HG03103 (cell line): ENCODE results near the gene CCNH.

Source experiments
- ATAC-seq: cut with Tn5 transposase; IDR thresholded peaks from one replicate; pipeline ENCODE4 v1.9.1; 2021; ENCODE audit warnings: low read depth; ENCODE audit not compliant: unreplicated experiment

Gene CCNH

DNA sequence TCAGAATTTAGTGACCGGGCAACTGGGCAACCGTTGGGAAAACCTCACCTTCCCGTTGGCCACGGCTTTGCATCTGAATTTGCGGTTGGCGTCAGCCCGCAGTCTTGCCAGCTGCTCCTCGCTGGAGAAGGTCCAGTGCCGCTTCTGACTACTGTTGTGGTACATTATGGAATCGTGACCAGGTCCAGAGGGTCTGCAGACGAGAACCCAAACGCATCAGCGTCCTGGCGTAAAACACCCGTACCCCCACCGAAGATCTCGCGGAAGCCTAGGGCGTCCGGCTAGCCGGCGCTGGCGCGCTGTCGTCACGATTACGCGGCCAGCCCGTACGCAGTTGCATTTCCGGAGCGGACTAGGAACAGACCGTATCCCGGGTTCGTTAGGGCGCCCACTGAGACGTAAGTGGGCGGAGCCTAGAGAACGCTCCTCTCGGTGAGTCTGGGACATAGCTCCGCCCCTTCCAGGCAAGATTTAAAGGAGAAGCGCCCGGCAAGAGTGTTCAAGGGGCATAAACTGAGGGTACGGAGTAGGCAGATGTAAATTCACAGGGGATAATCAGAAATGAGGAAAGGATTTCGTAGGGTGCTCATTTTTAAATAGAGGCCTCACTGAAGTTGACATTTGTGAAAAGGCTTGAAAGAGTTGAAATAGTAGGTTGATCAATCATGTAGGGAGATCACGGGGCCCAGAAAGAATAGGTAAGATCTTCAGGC is at the start of gene CCNH:
CCNH (minus strand) TSS at position 301 of the 713 bp plus-strand sequence; CDS start at position 165, 136 bp downstream.
- ATAC-seq: peak; percentile 99

DNA sequence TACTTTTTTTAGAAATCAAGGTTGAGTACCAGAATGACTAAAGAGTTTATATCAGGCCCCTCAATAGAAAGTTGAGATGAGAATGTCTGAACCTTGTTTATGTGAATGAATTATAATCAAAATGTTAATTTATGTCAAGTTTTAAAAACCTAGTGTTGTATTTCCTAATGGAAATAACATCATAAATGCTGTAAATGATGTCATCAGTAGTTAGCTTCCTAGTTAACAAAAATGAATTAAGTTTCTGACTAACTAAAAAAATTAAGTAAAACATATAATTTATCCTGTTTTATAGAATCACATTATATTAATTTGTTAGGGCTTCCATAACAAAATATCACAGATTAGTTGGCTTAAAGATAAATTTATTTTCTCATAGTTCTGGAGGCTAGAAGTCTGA is 45.0 kb upstream of the CCNH start:
- no peak for ATAC-seq

GRCh38 chr5:87453801-87454200 is 41.1 kb upstream of the CCNH start:
- no peak for ATAC-seq

DNA sequence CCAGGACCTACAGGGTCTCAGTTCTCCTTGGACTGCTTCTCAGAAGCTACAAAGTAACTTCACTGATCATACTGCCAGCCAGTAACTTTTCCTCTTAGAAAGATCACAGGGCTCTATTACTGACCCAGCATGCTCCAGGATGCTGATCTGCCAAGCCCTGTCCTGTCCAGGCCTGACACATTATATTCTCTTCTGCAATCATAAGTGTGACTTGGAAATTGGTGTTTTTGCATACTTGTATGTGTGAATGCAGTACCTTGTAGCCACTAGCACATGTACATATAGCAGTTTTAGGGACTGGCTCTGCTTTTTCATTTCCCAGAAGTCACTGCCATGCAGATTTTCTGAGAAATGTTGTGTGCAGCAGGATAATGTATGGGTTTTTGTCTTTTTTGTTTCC is 40.1 kb upstream of the CCNH start:
- ATAC-seq: no peak

DNA sequence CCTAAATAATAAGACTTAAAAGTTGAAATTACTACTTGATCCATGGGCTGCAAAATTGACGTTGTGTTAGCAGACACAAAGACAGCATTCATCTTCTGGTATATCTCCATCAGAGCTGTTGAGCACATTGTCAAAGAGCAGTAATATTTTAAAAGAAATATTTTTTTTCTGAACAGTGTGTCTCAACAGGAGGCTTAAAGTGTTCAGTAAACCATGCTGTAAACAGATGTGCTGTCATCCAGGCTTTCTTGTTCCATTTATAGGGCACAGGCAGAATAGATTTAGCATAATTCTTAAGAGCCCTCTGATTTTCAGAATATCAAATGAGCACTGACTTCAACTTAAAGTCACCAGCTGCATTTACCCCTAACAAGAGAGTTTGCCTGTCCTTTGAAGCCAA is 29.7 kb upstream of the CCNH start:
- no peak for ATAC-seq

DNA sequence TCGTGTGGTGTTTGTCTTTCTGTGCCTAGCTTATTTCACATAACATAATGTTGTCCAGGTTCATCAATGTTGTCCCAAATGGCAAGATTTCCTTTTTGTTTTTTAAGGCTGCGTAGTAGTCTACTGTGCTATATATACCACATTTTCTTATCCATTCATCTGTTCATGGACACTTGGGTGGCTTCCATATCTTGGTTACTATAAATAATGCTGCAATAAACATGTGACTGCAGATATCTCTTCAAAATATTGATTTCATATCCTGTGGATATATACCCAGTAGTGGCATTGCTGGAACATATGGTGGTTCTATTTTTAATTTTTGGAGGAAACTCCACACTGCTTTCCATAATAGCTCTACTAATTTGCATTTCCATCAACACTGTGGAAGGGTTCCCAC is 25.5 kb upstream of the CCNH start:
- ATAC-seq: no peak

- no peak for ATAC-seq
Observed at GRCh38 chr5:87437724-87438123, 25.0 kb upstream of the CCNH start.

DNA sequence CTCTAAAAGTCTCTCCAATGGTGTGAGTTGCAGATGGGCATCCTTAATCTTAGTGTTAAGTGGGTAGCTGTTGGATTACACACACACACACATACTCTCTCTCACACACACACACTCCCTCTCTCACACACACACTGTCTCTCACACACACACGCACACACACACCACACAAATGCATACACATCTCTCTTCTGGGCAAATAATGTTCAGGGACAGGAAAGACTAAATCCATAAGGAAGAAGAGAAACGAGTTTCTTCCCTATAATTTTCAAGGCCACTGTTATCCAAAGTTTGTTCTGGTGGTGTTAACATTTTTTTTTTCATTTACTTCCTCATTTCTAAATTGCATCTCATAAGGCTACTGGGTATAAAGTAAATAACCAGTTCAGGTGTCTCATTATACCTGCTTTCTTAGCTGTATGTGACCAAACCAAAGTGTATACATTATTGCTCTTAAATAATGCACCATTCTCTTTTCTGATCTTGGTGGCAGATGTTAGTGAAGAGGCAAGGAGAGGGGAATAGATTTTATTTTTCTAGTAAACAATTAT is 22.5 kb upstream of the CCNH start:
- ATAC-seq: no peak

- ATAC-seq: no peak
Observed at GRCh38 chr5:87434461-87434860, 21.7 kb upstream of the CCNH start.

DNA sequence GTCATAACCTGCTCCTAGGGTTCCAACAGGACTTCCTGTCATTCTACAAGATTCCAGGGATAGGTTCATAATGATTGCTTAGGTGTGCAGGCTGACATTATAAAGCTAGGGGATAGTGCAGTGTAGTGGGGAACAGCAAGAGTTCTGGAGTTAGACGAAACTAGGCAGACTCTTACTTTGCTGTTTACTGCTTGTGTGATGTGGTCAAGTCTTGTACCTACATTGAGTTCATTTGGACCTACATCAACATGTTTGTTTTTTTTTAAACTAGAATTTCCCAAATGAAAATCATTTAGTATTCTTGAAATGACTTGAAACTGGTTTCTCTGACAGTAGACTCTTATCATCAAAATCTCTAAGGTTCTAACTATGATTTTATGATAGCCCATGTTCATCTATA is 21.2 kb upstream of the CCNH start:
- ATAC-seq: no peak

DNA sequence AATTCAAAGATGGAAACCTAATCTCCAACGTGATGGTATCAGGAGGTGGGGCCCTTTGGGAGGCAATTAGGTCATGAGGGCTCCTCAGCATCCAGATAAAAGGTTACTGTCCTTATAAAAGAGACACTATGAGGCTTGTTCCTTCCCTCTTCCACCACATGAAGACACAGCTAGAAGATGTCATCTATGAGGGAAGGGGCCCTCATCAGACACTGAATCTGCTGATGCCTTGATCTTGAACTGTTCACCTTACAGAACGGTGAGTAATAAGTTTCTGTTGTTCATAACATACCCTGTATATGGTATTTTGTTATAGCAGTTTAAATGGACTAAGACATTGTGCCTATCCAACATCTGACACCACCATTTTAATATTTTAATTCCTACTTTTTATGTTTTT is 19.7 kb upstream of the CCNH start:
- no peak for ATAC-seq

DNA sequence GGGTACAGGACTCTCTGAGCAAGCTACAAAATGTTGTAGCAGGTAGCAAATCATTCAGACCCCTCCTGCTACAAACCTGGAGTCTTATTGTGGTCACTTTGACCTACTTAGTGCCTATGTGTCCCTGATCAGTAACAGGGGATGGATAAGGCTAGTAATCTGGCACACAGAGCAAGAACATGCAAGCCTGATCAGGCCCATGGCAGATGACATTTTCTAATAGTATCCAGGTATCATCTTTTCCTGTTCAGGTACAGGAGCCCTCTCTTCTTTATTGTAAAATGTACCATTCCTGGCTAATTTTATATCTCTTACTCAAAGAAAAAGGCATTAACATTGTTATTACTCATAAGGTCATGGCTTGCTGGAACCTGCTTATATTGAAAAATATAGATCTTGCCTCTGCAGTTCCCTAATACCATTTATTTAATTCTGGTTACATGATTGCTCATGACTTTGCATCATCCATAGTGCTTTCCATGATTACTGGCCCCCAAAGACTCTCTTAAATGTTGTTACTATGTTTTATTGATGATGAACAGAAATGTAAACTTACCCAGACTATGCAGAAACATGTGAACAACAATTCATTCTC is 18.2 kb upstream of the CCNH start:
- no peak for ATAC-seq

GRCh38 chr5:87423755-87424154 is 11.0 kb upstream of the CCNH start:
- ATAC-seq: no peak

- ATAC-seq: no peak
Observed at GRCh38 chr5:87421307-87421706, 8.6 kb upstream of the CCNH start.

GRCh38 chr5:87418506-87418905 is 5.8 kb upstream of the CCNH start:
- no peak for ATAC-seq

- no peak for ATAC-seq
Observed at GRCh38 chr5:87413343-87413645, 564 bp upstream of the CCNH start.

DNA sequence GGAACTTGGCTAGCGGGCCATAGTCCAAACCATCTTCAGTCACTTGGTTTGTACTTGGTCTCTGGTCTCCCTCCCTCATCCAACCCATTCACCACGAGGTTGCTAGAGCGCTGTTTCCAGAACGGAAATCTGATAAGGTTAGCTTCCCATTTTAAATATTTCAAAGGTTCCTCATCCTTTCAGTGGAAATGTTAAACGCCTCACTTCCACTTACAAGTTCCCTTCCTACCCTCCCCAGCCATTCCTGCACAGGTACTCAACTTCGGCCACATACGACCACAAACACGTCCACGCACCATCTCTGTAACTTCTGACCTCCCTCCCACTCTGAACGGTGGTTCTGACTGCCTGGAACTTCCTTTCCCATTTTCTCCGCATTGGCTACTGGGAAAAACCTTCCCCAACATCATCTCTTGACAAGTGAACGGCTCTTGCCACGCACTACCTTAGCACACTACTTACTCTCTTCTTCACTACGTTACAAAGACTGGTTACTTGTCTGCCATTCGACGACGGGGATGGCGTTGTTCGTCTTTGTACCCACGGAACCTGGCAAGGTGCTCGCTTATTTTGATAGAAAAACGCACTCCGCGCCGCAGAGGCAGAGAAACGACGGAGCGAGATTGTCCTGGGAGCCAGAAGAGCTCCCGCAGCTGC is 629 bp downstream of the CCNH start:
- ATAC-seq: peak; percentile 15

GRCh38 chr5:87411586-87411972 is 1.2 kb downstream of the CCNH start:
- ATAC-seq: no peak

- no peak for ATAC-seq
Observed at GRCh38 chr5:87410931-87411330, 1.8 kb downstream of the CCNH start.

DNA sequence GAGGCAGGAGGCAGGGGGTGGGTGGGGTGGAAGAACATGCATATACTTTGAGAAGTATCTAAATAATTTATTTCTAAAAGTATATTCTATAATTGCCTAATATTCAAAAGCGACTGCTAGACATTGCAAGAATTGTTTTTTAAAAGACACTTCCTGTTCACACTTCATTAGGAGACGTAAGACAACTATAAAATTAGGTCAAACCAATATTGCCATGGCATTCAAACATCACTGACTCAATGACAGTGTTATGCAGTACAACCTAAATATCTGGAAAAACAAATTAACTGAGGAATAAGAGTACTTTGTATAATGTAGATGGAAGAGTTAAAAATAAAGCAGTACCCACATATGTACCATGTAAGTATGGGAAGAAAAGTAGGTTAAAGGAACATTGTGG is 4.5 kb downstream of the CCNH start:
- ATAC-seq: no peak

GRCh38 chr5:87405472-87406155 is 7.1 kb downstream of the CCNH start:
- ATAC-seq: no peak
